Esophagus (tissue), 2 donors: ENCODE data around the gene SERTAD2. TPM values are rescaled to one million over a fixed set of nuclear protein-coding genes. Genes with fewer than 3 reads are reported as not detected.

Experiments
- H3K27ac ChIP-seq, 2 donors: one replicate each; pipeline ENCODE4 v1.5.1; 2013; ENCODE audit warnings: low read depth in 2 of 2, mild to moderate bottlenecking in 2 of 2, inconsistent platforms in 1 of 2, low read length in 1 of 2, moderate library complexity in 1 of 2
- H3K27me3 ChIP-seq, 2 donors: one replicate each; pipeline ENCODE4 v1.6.1; 2013; ENCODE audit warnings: low read length in 2 of 2, control low read depth in 1 of 2, mild to moderate bottlenecking in 1 of 2; ENCODE audit not compliant: insufficient read depth in 2 of 2, control insufficient read depth in 1 of 2
- H3K36me3 ChIP-seq, 2 donors: one replicate each; pipeline ENCODE4 v1.6.1; 2013; ENCODE audit warnings: low read length in 1 of 2; ENCODE audit not compliant: control insufficient read depth in 2 of 2, insufficient read depth in 2 of 2
- H3K4me1 ChIP-seq, 2 donors: one replicate each; pipeline ENCODE4 v1.6.1; 2013; ENCODE audit warnings: low read length in 1 of 2; ENCODE audit not compliant: control insufficient read depth in 2 of 2, insufficient read depth in 2 of 2
- H3K4me3 ChIP-seq, 2 donors: one replicate each; pipeline ENCODE4 v1.5.1; 2013; ENCODE audit warnings: low read length in 2 of 2, mild to moderate bottlenecking in 2 of 2, low read depth in 1 of 2, moderate library complexity in 1 of 2
- H3K9me3 ChIP-seq, 2 donors: one replicate each; pipeline ENCODE4 v1.6.1; 2013; ENCODE audit warnings: mild to moderate bottlenecking in 2 of 2, low read depth in 1 of 2, low read length in 1 of 2, moderate library complexity in 1 of 2; ENCODE audit not compliant: control insufficient read depth in 2 of 2, insufficient read depth in 1 of 2
- WGBS, 2 donors: extraction: QIAGEN DNeasy Blood & Tissue Kit; methylation state at CpG; one replicate each; pipeline ENCODE4 v1.1.7; 2013; 5-methylcytosine and 5-hydroxymethylcytosine counted together
- polyA plus RNA-seq, 2 donors: library from polyadenylated mRNA; stranded (reverse); fragments of 200-250 nt; gene quantifications; one replicate each; pipeline ENCODE4 v1.2.3, GENCODE V29; 2013
- donor health status: healthy with polysubstance abuse.
- donor health status: Bipolar disorder and iron deficiency.

Gene SERTAD2
- polyA plus RNA-seq, 2 donors, result 13.6 to 22.9 TPM

GRCh38 chr2:64625299-64626145 lies 28.2 kb downstream of the SERTAD2 start:
- H3K4me3 ChIP-seq, result no peak overlapping the region
- no peaks in the 10 kb centered on the region for H3K9me3 ChIP-seq
- H3K36me3 ChIP-seq, result peaks cover 0 to under 1% of the 10 kb centered on the region in 2 donors
- WGBS, 2 donors, result 91 to 92% methylated on average over 7 of the region's 7 CpGs
- no peak overlapping the region for H3K27ac ChIP-seq
- H3K4me1 ChIP-seq, result peaks cover 2 to 6% of the 10 kb centered on the region in 2 donors
- H3K27me3 ChIP-seq, result no peaks in the 10 kb centered on the region

- Histone ChIP-seq H3K36me3 (no peaks in the 10 kb centered on the region), H3K4me3 (no peak overlapping the region), H3K27ac (no peak overlapping the region), H3K4me1 (peaks cover 2 to 6% of the 10 kb centered on the region in 2 donors), H3K9me3 (no peaks in the 10 kb centered on the region), H3K27me3 (no peaks in the 10 kb centered on the region)
- 87 to 91% methylated on average over 6 of the region's 6 CpGs for WGBS, 2 donors
Measured at GRCh38 chr2:64624862-64625261, 28.9 kb downstream of the SERTAD2 start.

GRCh38 chr2:64624108-64624610 lies 29.6 kb downstream of the SERTAD2 start:
- WGBS, 2 donors, result 93 to 94% methylated on average over 6 of the region's 6 CpGs

DNA sequence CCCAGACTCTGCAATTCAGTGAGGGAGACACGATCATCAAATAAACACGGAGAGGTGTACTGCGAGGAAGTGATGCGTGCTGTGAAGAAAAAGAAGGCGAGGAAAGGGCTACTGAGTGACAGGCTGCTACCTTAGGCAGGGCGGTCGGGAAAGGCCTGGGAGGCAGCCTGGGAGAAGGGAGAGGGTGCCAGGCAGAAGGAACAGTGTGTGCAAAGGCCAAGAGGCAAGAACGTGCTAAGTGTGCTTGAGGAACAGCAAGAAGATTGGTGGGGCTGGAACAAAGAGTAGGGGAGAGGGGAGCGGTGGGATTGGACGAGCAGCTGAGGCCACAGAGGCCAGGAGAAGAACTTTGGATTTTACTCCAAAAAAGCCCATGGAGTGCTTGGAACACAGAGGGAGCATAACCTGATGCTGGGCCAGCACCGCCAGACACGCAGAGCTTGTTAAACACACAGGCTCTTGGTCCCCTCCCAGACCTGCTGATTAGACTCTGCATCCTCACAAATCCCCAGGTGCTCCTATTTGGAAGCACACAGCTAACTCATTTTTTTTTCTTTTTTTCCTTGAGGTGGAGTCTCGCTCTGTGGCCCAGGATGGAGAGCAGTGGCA lies 30.4 kb downstream of the SERTAD2 start:
- H3K4me1 ChIP-seq, result peaks cover 2 to 6% of the 10 kb centered on the region in 2 donors
- WGBS, 2 donors, result 82 to 85% methylated on average over 13 of the region's 13 CpGs
- no peak overlapping the region for H3K4me3 ChIP-seq
- no peak overlapping the region for H3K27ac ChIP-seq
- H3K27me3 ChIP-seq, result no peaks in the 10 kb centered on the region
- no peaks in the 10 kb centered on the region for H3K9me3 ChIP-seq
- no peaks in the 10 kb centered on the region for H3K36me3 ChIP-seq

More at GRCh38 chr2:64624108-64624610, 29.6 kb downstream of the SERTAD2 start:
- Histone ChIP-seq H3K4me3 (no peak overlapping the region), H3K4me1 (peaks cover 2 to 6% of the 10 kb centered on the region in 2 donors), H3K36me3 (no peaks in the 10 kb centered on the region), H3K27me3 (no peaks in the 10 kb centered on the region), H3K9me3 (no peaks in the 10 kb centered on the region), H3K27ac (no peak overlapping the region)

- H3K4me1 ChIP-seq, result peaks cover 2 to 10% of the 10 kb centered on the region in 2 donors
- no peaks in the 10 kb centered on the region for H3K36me3 ChIP-seq
- H3K9me3 ChIP-seq, result no peaks in the 10 kb centered on the region
- 85 to 89% methylated on average over 13 of the region's 13 CpGs for WGBS, 2 donors
- no peak overlapping the region for H3K4me3 ChIP-seq
- no peak overlapping the region for H3K27ac ChIP-seq
- H3K27me3 ChIP-seq, result no peaks in the 10 kb centered on the region
Measured at GRCh38 chr2:64622443-64623241, 31.1 kb downstream of the SERTAD2 start.

GRCh38 chr2:64620661-64621060 lies 33.1 kb downstream of the SERTAD2 start:
- H3K27me3 ChIP-seq, result no peaks in the 10 kb centered on the region
- WGBS, 2 donors, result 79 to 91% methylated on average over 4 of the region's 4 CpGs
- no peaks in the 10 kb centered on the region for H3K36me3 ChIP-seq
- H3K4me1 ChIP-seq, result peaks cover 4 to 10% of the 10 kb centered on the region in 2 donors
- H3K9me3 ChIP-seq, result no peaks in the 10 kb centered on the region
- no peak overlapping the region for H3K4me3 ChIP-seq
- H3K27ac ChIP-seq, result no peak overlapping the region

DNA sequence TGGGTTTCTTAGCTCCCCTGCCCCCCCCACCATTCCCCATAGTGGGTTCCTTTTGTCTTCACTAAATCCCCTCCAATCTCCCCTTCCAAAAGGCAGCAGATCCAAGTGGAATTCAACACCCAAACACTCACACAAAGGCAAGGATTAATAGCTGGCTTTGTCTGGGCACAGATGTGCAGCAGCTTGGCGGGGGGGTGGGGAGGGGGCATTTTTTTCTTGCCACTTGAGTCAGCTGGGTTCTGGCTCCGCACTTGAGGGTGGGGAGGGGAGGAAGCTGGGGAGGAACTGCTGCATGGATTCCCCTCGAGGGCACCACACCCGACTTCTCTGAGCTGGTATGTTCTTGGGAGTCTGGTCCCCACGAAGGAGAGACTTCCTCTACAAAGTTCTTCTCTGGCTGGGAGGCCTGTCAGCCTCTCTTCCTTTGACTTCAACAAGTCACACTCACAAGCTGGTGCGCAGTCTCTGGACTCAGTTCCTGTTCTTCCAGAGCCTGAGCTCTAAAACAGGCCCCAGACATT lies 36.0 kb downstream of the SERTAD2 start:
- Histone ChIP-seq H3K27me3 (no peaks in the 10 kb centered on the region), H3K4me1 (peaks cover 4 to 10% of the 10 kb centered on the region in 2 donors), H3K4me3 (no peak overlapping the region), H3K27ac (no peak overlapping the region), H3K9me3 (no peaks in the 10 kb centered on the region), H3K36me3 (no peaks in the 10 kb centered on the region)
- 28 to 41% methylated on average over 6 of the region's 6 CpGs for WGBS, 2 donors

DNA sequence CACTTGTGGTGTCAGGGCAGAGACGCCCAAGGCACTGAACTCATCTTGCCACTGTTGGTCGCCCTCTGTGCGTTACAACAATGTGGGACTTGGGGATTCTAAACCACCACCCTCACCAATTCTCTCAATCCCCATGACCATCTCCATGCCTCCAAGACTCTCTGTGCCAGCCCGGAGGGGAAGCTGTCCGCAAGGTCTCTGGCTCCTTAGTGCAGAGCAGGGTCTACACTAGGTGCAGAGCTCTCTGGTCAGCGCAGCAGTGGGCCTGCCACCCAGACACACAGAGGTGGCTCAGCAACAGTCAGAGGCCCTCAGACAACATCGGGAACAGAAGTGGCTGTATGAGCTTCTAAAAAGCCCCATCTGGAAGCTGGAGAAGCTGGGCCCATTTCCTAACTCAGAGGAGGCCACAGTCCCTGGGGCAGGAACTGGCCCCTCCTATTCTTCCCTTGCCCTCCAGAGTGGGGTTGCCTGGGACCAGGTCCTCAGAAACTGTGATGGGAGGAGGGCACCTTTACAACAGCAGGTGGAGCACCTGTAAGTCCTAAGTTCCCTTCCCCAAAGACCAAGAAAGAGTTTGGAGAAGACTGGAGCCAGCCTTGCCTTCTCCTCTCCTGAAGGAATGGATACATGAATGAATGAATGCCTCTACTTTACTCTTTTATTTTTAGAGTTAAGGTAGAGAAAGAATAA lies 37.7 kb downstream of the SERTAD2 start:
- Histone ChIP-seq H3K4me1 (peaks cover 4 to 10% of the 10 kb centered on the region in 2 donors), H3K27me3 (no peaks in the 10 kb centered on the region), H3K4me3 (no peak overlapping the region), H3K27ac (no peak overlapping the region), H3K9me3 (no peaks in the 10 kb centered on the region), H3K36me3 (no peaks in the 10 kb centered on the region)
- WGBS, 2 donors, result 95 to 97% methylated on average over 7 of the region's 7 CpGs
